ENCODE measurements around the gene SMYD3. TPM values are rescaled to one million over a fixed set of nuclear protein-coding genes. Genes with fewer than 3 reads are reported as not detected.

The SMYD3 gene
- total RNA-seq, 1 experiment from 2014 or later: 17.4 TPM

DNA sequence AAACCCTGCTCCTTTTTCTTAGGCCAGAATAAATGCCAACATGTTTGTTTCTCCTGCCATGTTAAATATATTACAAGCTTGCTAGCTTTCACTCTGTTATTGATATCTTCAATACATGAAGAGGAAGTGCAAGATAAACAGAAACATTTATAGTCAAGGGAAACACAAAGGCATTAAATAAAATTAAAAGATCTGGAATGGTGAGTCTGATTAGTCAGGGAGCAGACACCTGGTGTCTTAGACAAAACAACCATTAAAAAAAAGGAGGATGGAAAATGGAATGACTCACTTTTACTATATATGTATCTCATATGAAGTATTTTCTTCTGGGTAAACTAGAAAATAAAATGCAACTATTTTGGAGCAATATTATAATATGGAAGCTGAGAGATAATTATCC is 123.3 kb downstream of the SMYD3 start:
- no TSS peak for BruUV-seq (replicated peaks)
- POLR2A ChIA-PET: no interaction called here
- Histone ChIP-seq H3K36me3 (ENCODE audit: control insufficient read depth, insufficient read depth, low read length) (no peaks in the 10 kb centered on the region), H3K4me3 (ENCODE audit: low read depth in 2 of 2, low read length in 2 of 2) (no peak overlapping the region), H3K27ac (ENCODE audit: low read length) (no peak overlapping the region), H3K4me1 (ENCODE audit: control insufficient read depth, insufficient read depth, low read length) (no peaks in the 10 kb centered on the region), H3K27me3 (ENCODE audit: control insufficient read depth, insufficient read depth, low read length) (no peaks in the 10 kb centered on the region), H3K9me3 (ENCODE audit: control insufficient read depth, insufficient read depth, low read depth, low read length) (no peaks in the 10 kb centered on the region)
- intact Hi-C loops (cut with micrococcal nuclease; ENCODE audit: unreplicated experiment): no loop called here
- DNase-seq (ENCODE audit: low read depth, low spot score) (no peak), ATAC-seq (no peak)
- in situ Hi-C loops (cut with HindIII; ENCODE audit: low pct_unique_long_range_greater_than_20kb, low sequenced_read_pairs): no loop called here
- no peak for TF ChIP-seq REST (IDR thresholded peaks at IDR 0.05; ENCODE audit: insufficient read depth in 1 of 2, low read depth in 2 of 2, low read length in 1 of 2)
- no peak for TF ChIP-seq SIN3A (IDR thresholded peaks at IDR 0.05; ENCODE audit: borderline replicate concordance, insufficient read depth, low read depth, low read length)
- no peak for TF ChIP-seq TCF7L2 (IDR thresholded peaks at IDR 0.05; ENCODE audit: low read depth, low read length)
- no peak for TF ChIP-seq POLR2AphosphoS5 (IDR thresholded peaks at IDR 0.05; ENCODE audit: low read depth, low read length)
- TF ChIP-seq, protein P1, sequence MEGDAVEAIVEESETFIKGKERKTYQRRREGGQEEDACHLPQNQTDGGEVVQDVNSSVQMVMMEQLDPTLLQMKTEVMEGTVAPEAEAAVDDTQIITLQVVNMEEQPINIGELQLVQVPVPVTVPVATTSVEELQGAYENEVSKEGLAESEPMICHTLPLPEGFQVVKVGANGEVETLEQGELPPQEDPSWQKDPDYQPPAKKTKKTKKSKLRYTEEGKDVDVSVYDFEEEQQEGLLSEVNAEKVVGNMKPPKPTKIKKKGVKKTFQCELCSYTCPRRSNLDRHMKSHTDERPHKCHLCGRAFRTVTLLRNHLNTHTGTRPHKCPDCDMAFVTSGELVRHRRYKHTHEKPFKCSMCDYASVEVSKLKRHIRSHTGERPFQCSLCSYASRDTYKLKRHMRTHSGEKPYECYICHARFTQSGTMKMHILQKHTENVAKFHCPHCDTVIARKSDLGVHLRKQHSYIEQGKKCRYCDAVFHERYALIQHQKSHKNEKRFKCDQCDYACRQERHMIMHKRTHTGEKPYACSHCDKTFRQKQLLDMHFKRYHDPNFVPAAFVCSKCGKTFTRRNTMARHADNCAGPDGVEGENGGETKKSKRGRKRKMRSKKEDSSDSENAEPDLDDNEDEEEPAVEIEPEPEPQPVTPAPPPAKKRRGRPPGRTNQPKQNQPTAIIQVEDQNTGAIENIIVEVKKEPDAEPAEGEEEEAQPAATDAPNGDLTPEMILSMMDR (IDR thresholded peaks at IDR 0.05): no peak
- CTCF ChIA-PET: no interaction called here

DNA sequence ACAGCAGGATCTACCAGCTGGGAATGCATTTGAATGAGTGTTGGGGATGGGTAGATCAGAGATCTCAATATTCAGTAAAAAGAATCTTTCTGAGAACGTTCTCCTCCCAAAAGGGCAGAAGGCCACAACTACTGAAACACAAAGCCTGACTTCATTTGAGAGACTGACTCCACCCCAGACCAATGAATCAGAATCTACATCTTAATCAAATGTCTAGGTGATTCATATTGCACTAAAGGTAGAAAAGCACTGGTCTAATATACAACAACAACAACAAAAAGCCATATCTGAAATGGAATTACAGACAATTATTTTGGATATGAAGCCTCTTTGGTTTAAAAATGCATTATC is 123.9 kb downstream of the SMYD3 start:
- no peaks in the 10 kb centered on the region for H3K36me3 ChIP-seq (ENCODE audit: control insufficient read depth, insufficient read depth, low read length)
- H3K9me3 ChIP-seq (ENCODE audit: control insufficient read depth, insufficient read depth, low read depth, low read length): no peaks in the 10 kb centered on the region
- ChIA-PET CTCF (interaction anchor here (0.6 kb wide), 1 partner anchor 210 kb away, joined by 7 read pairs; no protein-coding TSS in a partner anchor), POLR2A (no interaction called here)
- H3K27me3 ChIP-seq (ENCODE audit: control insufficient read depth, insufficient read depth, low read length): no peaks in the 10 kb centered on the region
- H3K27ac ChIP-seq (ENCODE audit: low read length): no peak overlapping the region
- no peak for ATAC-seq
- intact Hi-C loops (cut with micrococcal nuclease; ENCODE audit: unreplicated experiment) (no loop called here), in situ Hi-C loops (cut with HindIII; ENCODE audit: low pct_unique_long_range_greater_than_20kb, low sequenced_read_pairs) (no loop called here)
- no peak overlapping the region for H3K4me3 ChIP-seq (ENCODE audit: low read depth in 2 of 2, low read length in 2 of 2)
- TF ChIP-seq, protein P1 (IDR thresholded peaks at IDR 0.05): no peak
- TF ChIP-seq POLR2AphosphoS5 (IDR thresholded peaks at IDR 0.05; ENCODE audit: low read depth, low read length): no peak
- H3K4me1 ChIP-seq (ENCODE audit: control insufficient read depth, insufficient read depth, low read length): no peaks in the 10 kb centered on the region
- no TSS peak for BruUV-seq (replicated peaks)
- DNase-seq (ENCODE audit: low read depth, low spot score): no peak

Data from Panc1 (cell line).